Fibroblast of upper back skin (primary cell): ENCODE results near the gene SUSD2.

Experiments
- DNase-seq: peaks from one replicate; pipeline ENCODE4 v3.0.0-alpha.2; 2013

The SUSD2 gene

DNA sequence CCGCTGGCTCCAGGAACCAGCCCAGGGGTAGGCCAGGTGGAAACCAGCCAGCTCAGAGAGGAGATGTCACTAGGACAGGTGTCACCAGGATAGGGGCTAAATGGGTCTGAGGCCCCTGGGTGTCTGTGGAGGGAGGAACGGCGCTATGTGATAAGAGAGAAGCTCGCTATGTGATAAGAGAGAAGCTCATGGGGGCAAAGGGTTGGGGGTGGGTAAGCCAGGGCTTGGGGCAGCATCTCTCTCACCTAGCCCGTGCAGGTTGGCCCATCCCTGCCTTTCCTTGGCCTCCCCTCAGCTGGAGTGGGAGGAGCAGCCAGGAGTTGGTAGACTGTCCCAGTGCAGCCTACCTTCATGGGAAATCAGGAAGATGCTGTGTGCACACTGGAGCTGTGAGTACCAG lies 26.5 kb upstream of the SUSD2 start:
- DNase-seq, result no peak

DNA sequence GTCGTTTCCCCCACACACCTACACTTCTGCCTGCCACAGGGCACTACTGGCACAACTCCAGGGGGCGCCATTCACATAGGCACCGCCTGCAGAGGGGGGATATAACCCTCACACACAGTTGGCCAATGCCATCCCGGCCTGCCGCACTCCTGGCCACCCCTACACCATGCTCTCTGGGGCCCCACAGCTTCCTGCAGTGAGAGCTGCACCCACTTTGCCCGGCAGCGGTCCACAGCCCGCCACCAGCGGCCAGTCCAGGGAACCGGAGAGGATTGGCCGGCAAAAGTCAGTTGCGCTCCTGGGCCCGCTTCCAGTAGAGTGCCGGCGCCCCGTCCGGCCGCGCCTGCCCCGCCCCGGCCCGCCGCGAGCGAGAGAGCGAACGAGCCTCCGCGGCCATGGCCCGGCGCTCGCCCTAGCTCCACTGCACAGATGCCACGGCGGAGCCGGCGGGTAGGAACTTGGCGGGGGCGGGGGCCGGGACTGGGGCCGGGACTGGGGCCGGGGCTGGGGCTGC lies 25.6 kb upstream of the SUSD2 start:
- peak; percentile 41 for DNase-seq

DNA sequence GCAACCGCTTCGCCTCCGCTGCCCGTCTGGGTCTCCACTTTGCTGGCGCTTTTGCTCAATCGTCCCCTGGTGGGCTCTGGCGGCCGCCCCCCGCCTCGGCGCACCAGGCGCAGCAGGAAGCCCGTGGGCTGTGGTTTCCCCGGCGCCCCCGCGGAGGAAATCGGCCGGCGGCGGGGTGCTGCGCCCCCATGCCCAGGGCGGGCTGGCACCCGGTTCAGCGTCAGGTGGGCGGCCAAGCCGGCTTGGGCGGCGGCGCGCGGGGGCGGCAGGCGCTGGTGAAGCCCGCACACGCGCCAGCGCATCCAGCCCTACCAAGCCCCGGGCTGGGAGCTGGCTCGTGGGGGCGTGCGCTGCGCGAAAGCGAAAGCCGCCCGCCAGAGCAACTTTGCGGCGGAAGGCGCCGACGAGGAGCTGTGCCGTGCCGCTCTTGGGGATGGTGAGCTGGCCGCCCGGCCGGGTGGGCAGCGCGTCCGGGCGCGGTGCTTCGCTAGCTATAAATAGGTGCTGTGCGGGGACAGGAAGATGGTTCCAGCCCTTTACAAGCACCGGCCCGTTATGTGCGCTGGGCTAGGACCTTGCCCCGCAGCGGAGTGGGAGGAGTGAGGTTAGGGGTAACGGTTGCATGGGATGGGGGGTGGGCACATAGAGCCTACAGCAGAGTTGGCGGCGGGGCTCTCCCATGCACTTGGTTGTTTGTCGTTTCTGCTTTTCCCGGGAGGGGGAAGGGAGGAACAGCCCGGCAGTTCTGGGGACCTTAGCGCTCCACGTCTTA lies 25.0 kb upstream of the SUSD2 start:
- peak; percentile 32 for DNase-seq

DNA sequence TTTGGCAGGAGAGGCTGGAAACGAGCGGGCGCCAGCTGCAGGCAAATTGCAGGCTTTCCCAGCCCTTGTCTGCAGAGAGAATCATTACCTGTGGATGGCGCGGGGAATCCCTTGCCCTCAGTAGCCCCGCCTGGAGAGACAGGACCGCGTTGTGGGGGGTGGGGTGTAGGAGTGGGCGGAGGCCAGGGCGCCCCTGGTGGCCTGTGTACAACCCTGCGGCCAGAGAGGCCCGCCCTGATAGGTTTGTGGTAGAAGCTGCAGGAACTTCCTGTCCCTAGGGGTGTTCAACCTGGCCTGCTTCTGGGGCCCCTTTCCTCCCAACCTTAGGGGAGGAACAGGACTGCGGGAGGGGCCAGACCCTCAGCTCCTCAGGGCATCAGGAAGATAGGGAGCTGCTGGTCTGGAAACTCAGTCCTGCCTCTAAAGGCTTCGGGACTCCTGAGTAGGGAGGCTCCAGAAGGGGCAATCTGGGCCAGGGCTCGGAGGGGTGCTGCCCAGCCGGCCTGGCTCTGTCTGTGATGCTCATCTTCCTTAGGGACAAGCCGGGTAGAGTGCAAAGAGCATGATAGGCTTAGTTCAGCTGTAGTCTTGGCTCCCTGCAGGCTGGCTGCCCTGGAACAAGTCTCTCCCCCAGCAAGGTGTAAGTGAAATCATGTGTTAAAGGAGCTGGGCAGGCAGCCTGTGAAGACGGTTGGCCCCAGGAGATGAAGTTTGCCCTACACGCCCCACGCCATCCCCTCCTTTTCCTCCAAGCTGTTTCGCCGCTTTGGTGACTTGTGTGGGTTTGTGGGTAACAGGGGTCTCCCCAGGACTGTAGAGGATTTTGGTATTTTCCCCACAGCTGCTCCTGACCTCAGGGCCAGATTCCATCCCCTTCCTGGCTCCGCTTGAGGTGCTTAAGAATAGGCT lies 24.1 kb upstream of the SUSD2 start:
- peak; percentile 70 for DNase-seq

DNA sequence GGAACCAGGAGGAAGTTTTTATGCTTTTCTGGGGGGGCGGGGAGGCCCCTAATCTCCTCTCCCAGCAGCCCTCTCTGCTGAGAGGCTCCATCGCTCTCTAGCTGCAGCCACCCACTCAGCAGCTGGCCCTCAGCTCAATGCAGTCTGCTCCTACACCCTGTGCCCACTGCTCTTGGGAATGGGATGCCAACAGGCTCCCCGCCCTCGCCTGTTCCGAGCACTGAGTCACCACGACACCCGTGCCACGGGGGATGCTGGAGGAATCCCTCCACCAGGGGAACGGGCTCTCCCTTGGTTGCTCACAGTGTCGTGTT lies 23.5 kb upstream of the SUSD2 start:
- DNase-seq, result no peak

DNA sequence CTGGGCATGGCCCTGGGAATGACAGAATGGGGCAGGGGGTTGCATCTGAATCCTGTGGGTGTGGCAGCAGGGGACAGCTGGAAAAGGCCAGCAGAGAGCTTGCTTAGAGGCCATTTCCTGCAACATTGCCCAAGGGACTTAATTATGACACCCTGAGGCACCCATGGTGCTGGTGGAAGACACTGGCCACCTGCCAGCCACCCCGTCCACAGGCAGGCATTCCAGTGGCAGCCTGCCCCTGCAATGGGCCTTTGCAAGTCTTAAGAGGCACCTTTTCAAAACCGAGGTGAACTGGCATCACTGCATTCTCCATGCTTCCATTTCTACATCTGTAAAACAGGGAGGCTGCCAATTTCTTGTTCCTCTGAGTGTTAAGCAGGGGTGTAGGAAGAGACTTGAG lies 21.6 kb upstream of the SUSD2 start:
- DNase-seq, result no peak

DNA sequence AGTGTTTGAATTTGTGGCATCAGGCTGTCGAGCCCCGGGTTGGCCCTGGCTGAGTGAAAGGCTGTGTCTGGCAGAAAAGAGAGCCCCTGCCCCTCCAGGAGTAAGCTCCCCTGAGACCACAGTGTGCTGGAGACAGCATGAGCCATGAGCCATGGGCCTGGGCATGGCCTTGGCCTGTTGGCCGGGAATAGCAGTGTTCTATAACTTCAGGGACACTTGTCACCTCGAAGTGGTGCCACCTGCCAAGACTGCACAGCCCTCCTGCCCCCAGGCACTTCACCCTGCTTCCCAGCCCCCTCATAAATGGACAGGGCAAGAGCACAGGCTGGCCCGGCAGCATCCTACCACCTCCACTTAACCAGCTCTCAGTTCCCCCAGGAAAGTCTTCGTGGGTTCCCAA lies 20.7 kb upstream of the SUSD2 start:
- no peak for DNase-seq

DNA sequence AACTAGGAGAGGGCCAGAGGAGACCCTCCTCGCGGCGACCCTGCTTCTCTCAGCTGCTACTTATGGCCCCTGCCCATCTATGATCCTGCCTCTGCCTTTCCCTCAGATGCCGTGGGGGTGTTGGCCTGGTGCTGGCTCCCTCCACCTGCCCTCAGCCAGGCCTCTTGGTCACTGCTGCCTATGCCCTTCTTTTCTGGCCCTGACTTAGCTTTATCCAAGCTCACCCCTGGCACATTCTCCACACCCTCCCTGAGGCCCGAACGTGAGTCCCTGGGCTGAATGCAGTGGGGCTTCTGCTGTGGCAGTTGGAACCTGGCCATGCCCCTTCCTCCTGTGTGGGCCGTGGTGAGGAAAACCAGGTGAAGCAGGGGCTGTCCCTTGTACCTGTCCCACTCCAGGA lies 19.8 kb upstream of the SUSD2 start:
- DNase-seq, result no peak

DNA sequence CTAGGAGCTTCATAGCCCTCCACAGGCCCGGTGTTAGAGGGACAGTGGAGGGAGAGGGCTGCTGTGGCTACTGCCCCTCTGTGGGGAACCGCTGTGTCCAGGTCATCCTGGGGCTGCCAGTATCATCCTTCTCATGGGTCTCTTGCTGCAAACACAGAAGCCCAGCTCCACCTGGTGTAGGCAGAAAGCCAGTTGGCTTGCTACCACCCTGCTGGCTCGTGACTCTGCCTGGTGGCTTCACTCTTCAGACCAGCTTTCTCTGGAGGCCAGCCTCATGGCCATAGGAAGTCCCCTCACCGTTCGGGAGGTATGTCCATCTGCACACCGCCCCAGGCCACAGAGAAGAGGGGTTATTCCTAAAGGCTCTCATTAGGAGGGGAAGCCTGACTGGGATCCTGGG lies 19.4 kb upstream of the SUSD2 start:
- no peak for DNase-seq

DNA sequence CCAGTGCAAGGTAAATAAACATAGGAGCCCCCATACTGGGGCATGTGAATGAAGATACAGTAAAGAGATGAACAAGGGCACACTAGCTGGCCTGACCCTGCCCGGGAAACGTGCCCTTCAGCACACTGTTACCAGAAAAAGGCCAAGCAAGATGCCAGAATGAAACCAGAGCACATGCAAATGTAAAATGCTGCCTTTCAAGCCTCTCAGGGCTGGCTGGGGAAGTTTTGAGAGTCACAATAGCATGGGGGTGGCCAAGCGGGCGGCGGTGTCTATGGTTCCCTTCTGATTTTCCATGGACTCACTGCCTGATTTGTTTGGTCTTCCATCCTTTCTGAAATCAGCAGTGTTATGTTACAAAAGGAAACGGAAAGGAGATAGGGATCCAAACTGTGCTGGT lies 18.9 kb upstream of the SUSD2 start:
- no peak for DNase-seq

DNA sequence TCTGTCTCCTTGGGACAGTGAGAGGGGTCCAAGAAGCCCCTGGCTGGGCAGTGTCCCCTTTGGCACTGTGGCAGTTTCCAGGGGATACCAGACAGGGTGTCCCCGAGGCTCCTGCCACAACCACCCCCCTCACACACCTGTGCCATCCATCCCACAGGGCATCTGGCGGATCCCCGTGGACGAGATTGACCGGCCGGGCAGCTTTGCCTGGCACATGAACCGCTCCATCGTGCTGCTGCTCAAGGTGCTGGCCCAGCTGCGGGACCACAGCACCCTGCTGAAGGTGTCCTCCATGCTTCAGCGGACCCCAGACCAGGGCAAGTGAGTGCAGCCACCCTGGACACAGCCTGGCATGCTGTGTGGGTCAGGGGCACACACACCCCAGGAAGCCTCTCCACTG lies 17.0 kb upstream of the SUSD2 start:
- DNase-seq, result no peak

DNA sequence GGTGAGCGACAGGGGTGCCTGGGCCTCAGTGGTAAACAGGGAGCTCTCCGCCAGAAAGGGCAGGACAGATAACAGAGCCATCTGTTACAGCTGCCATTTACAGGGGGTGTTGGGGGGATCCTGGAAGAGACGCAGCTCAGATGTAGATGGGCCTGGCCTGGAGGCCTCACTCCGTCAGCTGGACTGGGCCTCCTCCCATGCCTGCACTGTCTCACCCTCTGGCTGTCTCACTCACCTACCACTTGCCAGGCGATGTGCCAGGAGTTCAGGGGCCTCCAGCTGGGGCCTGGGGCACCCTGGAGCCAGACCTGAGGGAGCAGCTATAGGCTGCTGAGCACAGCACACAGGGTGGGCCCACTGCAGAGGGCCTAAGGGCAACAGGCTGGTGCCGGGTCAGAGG lies 16.3 kb upstream of the SUSD2 start:
- DNase-seq, result no peak

DNA sequence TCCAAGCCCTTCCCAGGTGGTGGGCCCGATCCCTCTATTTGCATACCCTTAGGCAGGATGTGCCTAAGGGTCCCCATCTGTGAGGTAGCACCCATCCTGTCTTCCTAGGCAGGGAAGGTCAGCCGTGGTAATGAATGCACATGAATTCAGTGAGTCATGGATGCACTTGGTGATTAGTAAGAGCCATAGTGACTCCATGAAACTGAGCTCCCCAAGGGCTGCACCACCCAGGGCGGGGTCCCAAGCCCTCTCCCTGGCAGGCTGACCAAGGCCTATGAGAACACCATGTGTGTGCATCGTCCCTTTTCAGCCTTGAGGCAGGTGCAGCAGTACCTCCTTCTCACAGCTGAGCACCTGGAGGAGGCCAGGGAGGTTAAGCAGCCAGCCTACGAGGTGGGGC lies 15.6 kb upstream of the SUSD2 start:
- DNase-seq, result no peak

DNA sequence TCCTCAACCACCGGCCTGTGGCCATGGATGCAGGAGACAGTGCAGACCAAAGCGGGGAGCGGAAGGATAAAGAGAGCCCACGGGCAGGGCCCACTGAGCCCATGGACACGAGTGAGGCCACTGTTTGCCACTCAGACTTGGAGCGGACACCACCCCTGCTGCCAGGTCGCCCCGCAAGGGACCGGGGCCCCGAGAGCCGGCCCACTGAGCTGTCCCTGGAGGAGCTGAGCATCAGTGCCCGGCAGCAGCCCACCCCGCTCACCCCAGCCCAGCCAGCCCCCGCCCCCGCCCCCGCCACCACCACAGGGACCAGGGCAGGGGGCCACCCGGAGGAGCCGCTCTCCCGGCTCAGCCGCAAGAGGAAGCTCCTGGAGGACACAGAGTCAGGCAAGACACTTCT lies 14.5 kb upstream of the SUSD2 start:
- no peak for DNase-seq

DNA sequence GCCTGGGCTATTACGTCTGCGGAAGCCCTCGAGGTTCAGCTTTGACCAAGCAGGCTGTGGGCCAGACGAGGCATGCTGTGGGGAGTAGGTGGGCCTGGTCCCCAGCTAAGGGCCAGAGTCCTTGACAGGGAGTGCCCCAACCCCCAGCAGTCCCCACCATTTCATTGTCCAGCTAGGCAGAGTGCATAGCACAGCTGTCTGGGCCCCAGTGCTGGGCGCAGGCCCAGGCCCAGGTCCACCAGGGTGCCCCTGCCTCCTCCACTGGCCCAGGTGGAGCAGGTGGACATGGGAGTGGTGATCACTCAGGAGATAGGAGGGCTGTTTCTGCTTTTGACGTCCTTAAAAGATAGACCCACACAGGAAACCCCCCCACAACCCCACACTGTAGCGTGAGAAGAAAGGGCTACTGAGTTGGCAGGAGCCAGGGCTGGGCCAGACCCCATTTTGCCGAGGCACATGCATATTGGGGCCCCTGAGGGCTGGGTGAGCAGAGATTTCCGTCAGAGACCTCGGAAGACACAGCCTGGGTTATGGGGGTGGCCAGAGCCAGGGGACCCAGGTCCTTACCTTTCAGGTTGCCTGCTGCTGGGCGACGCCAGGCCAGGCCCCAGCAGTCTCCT lies 11.7 kb upstream of the SUSD2 start:
- DNase-seq, result no peak

DNA sequence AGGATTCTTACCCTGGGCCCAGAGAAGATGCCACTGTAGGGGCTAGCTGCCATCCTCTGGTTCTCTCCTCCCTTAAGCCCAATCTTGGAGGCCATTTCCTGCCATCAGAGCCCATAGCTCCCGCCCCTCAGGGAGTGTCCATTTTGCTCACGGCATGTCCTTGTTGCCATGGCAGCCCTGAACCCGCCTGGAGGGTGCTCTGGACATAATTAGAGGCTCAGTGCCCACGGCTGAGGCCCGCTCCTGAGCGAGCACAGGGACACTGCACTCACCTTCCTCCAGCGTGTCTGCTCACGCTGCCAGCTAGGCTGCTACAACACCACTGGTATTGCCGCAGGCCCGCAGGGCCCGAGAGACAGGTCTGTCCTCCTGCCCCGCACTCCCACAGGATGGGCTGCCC lies 11.1 kb upstream of the SUSD2 start:
- DNase-seq, result no peak

DNA sequence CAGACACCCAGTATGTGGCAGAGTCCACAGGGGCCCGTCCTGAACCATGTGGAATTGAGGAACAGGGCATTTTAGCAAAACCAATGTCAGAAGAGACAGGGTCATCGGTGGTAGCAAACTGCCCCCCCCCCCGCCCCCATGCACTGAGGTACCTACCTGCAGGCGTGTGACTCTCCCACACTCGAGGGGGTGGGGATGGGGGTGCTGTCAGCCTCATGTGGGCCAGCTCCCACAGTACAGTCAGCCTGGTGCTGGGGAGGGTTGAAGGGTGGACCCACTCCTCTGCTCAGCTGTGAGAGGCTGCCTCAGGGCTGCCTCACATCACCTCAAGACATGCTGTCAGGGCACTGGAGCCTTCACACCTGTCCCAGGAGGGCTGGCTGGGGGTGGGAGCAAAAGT lies 10.7 kb upstream of the SUSD2 start:
- no peak for DNase-seq

DNA sequence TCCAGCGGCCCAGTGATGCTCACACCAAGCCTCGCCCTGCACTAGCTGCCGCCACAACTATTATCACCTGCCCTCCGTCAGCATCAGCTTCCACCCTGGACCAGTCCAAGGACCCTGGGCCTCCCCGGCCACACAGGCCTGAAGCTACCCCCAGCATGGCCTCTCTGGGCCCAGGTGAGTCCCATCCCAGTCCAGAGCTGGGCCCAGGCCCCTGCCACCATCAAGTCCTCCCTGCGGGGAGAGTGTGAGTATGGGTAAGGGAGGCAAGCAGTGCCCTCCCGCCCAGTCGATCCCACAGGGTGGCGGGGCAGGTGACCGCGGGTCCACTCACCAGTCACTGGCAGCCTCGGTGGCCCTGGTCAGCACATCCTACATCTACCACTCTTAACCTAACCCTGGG lies 9.5 kb upstream of the SUSD2 start:
- no peak for DNase-seq

DNA sequence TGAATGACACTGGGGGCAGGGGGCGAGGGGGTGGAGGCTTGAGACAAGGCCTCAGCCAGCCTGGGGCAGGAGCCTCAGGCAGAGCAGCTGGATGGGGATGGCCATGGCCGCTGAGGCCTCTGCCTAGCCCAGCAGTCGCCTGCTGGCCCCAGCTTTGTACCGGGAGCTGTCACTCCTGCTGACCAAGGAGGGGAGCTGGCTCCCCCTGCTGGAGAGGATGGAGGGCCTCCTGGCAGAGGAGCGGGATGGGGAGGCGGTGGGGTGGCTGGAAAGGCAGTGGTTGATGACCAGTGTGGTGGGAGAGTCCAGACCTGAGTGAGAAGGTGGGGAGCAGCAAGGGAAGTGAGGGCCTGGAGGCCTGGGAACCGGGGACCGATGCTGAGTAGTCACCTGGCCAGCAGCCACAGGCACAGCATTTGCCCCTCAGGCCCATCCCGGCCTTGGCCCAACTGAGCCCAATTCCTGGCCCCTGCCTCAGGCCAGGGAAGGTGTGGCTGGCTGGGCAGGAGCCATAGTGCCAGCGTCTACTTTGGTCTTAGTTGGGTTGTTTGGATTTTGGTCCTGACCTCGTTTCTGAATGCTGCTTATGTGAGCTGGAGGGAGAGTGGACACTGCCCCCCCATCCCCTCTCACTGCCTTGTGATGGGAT lies 6.0 kb upstream of the SUSD2 start:
- peak; percentile 59 for DNase-seq

DNA sequence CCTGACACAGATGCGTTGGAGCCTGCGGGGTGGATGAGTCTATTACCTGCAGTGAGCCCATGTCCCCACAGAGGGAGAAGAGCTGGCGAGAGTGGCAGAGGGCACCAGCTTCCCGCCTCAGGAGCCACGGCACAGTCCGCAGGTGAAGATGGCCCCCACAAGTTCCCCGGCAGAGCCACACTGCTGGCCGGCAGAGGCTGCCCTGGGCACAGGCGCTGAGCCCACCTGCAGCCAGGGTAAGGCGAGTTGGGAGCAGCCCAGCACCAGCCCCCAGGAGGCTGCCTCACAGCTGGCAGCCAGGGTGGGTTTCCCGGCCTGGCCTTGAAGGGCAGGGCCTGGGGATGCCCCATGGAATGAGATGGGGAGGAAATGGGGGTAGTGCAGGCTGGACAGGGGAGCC lies 5.2 kb upstream of the SUSD2 start:
- no peak for DNase-seq

DNA sequence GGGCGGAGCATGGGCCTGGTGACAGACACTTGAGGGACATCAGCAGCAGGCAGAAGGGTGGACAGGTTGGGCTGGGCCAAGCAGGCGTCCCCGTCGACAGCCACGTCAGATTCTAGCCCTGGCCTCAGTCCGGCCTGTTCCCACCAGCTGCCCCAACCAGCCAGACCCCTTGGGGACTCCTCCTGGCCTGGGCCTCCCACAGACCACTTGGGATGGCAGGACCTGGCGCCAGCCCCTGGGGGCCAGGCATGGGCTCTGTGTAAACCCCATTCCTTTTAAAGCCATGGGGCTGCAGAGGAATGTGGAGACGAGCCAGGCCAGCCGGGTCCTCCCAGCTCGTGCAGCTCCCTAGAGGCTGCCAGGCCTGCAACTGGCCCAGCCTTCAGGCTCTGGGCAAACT lies 4.7 kb upstream of the SUSD2 start:
- no peak for DNase-seq

DNA sequence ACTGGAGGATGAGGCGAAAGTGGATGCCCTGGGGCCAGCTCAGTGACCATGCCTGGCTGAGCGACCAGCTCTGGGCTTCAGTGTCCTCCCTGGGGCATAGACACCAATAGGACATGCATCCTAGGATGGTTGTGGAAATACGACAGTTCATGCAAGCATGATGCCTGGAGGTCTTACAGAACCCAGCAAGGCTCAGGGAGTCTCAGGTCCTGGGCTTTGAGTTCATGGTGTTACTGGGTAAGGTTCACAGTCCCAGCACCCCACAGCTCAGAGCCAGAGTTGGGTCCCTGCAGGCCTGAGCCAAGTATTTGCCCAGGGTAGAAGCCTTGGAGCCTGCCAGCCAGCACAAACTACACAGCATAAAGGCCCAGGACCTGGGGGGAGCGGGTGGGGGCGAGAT lies 4.2 kb upstream of the SUSD2 start:
- no peak for DNase-seq

DNA sequence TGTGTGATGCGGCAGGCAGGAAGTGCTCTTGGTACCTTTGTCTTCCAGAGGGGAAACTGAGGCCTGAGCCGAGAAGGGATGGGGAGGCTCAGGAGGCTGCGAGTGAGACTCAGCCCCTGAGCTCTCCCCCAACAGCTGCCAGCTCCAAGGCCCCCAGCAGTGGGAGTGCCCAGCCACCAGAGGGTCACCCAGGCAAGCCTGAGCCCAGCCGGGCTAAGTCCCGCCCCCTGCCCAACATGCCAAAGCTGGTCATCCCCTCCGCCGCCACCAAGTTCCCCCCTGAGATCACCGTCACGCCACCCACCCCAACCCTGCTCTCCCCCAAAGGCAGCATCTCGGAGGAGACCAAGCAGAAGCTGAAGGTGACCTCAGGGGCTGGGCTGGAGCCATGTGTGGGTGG lies 3.8 kb upstream of the SUSD2 start:
- DNase-seq, result no peak
